Renal cortical epithelial cell (primary cell): ENCODE results near the gene FYB1. TPM values are rescaled to one million over a fixed set of nuclear protein-coding genes. Genes with fewer than 3 reads are reported as not detected.

Experiments
- DNase-seq: peaks from one replicate; pipeline ENCODE4 v3.0.0-alpha.2; 2011; ENCODE audit warnings: low read depth
- total RNA-seq: library from RNA; depleted of rRNA; stranded (reverse); fragments of >200 nt; gene quantifications from 2 replicates; pipeline ENCODE4 v1.2.3, GENCODE V29; 2014

Gene FYB1
- total RNA-seq, 1 donor from 2014 or later = 0.25 TPM

DNA sequence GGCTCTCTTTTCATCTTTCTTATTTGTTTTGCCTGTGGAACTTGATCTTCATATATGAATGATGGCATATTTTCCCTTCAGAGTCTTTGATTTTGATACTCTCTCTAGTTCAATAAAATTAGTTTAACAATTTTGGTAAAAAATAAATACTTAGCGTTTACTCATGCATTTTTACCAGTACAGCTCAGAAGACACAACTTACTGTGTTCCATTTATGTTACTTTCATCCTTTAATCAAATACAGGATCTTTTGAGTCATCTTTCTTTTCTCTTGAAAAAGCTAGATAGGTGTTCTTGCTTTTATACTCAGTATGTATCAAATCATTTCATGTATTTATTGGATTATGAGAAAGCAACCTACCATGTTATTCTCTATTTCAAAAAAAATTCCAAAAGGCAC lies 98.0 kb downstream of the FYB1 start:
- no peak for DNase-seq

- DNase-seq = no peak
Observed at GRCh38 chr5:39120052-39120420, 99.3 kb downstream of the FYB1 start.

DNA sequence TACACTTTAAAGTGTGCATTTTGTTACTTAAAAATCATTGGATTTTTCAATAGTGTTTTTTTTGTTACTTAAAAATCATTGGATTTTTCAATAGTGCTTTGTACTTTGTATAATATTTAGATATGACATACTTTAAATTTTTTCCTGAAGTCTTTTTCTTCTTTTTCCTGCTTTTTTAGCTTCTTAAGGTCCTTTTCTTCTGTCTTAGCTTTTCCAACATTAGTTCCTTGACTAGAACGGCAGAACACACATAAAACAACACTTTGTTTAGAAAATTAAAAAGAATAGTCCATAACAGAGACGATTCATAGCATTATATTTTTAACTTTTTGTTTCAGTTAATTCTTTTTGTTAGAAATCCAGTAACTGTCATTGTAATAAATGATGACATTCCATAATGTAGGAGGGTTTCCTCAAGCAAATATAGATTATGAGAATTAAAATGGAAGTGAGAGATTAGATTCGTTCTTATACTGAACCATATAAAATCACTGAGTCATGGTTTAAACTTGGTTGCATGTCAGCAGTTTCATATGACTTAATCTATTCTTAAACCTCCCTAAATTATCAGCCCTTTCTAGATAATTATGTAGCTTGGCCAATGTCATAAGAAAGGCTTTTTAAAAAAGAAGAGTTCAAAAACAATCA lies 99.8 kb downstream of the FYB1 start:
- DNase-seq = no peak

- no peak for DNase-seq
Observed at GRCh38 chr5:39118638-39119037, 100.7 kb downstream of the FYB1 start.

DNA sequence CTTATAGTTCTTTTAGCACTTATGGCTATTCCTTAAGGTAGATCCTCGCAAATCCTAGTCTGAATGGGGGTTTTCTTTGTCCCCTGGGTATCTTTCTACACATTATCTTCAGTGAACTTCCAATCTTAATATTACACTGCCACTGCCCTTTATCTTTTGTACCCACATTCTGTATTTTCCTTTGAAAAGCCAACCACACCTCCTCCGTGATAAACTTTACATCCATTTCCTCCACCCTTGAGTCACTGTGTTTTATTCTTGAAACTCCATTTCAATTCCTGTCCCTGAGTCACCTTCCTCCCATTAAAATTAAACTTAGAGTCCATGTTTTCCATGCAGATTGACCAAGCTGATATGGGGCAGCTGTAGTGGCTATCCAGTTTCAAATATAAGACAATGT lies 102.0 kb downstream of the FYB1 start:
- peak; percentile 55 for DNase-seq

DNA sequence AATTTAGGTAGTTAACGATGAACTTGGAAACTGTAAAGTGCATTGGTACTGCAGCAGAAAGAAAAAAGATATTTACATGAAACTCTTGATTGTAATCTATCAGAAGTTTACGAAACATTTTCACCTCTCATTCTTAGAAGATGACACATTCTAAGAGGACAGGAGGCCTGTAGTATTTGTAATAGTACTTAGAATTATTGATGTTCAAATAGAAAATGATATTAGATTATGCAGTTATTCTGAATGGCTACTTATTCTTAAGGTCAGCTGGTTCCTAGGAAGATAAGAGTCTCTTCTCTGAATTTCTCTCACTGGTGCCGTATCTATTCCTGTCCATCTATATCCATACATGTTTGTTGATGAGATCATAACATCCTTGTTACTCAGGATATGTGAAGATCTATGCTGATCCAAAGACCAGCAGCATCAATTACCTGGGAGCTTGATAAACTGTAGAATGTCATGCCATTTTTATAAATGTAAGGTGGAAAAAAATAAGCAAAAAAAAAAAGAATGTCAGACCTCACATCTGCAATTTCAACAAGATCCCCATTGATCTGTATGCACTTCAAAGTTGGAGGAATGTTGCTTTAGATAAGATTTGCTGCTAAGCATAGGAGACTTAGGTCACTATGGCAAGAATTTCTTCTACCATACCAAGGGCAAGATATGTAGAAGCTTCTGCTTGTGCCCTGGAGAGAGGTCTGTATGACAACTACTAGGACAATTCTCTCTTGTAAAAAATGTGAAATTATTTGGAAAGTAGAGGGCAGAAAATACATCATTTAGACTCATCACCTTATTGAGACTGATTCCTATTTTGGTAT lies 102.8 kb downstream of the FYB1 start:
- DNase-seq = no peak

DNA sequence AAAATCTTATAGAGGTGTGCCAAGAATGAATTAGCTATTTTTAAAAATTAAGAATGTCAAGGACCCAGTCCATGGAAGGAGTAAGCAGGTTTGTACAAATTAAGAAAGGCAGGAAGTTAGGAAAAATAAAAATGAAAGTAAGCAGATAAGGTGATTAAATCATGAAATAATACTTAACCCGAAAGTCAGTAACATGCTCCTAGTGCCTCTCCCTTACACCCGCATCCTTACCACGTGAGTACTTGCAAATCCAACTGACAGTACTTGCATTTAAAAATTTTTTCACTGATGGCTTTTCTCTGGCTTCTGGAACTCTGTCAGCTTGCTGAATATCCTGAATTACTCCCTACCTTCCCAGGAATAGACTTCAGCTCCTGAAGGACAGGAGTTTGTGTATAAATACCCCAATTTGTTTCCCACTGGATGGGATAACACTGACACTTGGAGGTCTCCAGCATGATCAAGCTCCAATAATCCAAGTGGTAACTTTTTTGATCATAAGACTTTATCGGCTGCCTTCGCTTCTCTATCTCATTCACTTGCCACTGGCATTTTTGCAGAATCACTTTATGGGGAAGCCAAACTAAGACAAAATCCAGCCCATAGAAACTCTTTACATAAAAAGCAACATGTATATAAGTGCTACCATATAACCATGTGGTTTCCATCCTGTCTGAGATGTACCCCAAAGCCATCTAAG lies 103.6 kb downstream of the FYB1 start:
- no peak for DNase-seq

DNA sequence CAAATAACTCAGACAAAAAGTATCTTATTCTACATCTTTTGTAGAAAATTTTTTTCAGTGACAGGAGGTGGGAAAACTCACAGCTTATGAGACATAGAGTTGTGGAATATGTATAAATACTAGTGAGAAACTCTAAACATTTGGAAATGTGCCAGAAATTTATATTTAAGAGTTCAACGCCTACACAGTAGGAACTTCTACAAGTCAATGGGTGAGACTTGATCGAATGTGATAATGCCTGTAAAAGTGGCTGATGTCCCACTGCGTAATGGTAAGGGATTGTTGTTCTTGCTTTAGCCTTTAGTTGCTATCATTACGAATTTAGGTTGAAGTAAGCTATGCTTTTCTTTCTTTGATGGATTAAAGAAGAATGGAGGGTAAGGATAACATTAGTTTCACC lies 105.2 kb downstream of the FYB1 start:
- no peak for DNase-seq

GRCh38 chr5:39113354-39113953 lies 105.9 kb downstream of the FYB1 start:
- DNase-seq = peak; percentile 45

DNA sequence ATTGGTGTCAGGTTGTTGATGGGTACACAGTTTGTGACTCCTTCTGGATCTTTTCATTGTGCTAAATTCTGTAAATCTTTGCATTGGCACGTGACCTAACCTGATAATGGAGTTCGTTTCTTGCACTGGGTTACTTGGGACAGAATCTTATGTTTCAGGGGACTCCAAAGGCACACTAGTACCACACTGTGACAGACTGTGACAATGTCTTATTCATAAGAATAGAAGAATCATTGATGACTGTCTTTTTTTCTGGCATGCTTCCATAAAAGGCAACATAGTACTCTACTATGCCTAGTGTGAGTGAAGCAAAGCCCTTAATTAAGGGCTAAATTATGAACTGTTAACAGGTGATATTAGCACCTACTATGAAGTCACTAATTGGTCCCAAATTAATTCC lies 109.8 kb downstream of the FYB1 start:
- no peak for DNase-seq

DNA sequence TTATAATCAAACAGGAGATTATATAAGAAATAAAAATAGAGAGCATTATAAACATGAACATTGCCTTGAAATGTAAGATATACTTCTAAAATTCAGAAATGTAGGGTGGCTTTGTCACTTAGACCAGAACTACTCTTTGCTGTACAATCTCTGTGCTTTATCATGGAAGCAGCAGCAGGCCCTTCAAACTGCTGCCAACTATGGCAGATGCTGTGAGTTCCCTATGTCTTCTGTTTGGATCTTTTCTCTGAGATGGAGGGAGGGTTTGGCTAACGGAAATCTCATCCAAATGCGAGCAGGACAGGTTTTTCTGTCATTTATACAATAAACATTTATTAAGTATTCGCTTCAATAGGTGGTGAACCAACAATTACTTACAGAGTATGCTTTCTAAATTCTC lies 110.4 kb downstream of the FYB1 start:
- DNase-seq = no peak

- DNase-seq = no peak
Observed at GRCh38 chr5:39107350-39107749, 112.0 kb downstream of the FYB1 start.

DNA sequence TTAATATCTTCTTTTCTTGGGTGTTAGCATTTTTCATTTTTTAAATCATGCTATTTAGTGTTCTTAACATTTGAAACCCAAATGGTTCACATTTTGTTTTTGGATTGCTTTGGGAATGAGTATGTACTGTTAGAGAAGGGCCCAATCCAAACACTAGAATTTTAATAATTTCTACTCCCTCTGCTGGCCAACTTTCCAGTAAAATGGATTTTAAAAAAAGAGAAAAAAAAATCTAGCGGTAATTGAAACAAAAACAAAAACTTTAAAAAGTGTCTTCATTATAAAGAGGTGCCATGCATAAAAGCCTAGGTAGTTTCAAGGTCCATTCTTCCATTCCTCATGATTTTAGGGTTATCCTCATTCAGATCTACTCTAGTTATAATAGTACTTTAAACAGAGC lies 113.0 kb downstream of the FYB1 start:
- no peak for DNase-seq

GRCh38 chr5:39104221-39104620 lies 115.1 kb downstream of the FYB1 start:
- DNase-seq = no peak

- DNase-seq = no peak
Observed at GRCh38 chr5:39102684-39103155, 116.6 kb downstream of the FYB1 start.

GRCh38 chr5:39100851-39101396 lies 118.4 kb downstream of the FYB1 start:
- DNase-seq = peak; percentile 100

- no peak for DNase-seq
Observed at GRCh38 chr5:39100301-39100850, 119.0 kb downstream of the FYB1 start.

- no peak for DNase-seq
Observed at GRCh38 chr5:39099831-39100230, 119.5 kb downstream of the FYB1 start.

DNA sequence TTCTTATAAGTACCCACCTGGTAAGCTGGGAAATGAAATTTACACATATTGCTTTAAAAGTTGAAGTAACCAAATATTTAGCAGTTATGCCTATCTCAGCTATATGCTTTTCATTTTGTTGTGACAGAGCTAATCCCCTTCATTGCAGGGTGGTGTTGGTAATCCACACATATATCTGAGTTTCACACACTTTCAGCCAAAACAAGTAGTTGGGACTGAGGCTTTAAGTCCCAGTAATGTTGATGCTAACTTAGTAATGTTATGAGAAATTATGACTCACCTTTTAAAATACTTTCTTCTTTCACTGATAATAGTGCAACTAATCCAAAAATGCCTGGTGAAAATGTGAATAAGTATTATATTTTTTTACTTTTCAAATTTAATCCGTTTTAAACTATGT lies 126.0 kb downstream of the FYB1 start:
- DNase-seq = peak; percentile 19

GRCh38 chr5:39092581-39093351 lies 126.6 kb downstream of the FYB1 start:
- DNase-seq = peak; percentile 65
